Activated B cell treated with CpG ODN at 0.5 μM for 24 hours (primary cell): ENCODE results near the gene CTBS. TPM values are rescaled to one million over a fixed set of nuclear protein-coding genes. Genes with fewer than 3 reads are reported as not detected.

Source experiments
- ATAC-seq: fragments of 200-7000 bp; cut with Tn5 transposase; one replicate; pipeline ENCODE4 v1.10.0; 2021; ENCODE audit warnings: low read depth, mild to moderate bottlenecking, moderate library complexity
- CTCF ChIA-PET: fragments of 350-600 bp; sonication (Branson Sonifier 250); formaldehyde crosslinking; loops from one replicate; lab custom pipeline; 2021; ENCODE audit warnings: antibody characterized with exemption; lab: Charles Lee
- POLR2A ChIA-PET: fragments of 350-600 bp; sonication (Branson Sonifier 250); formaldehyde crosslinking; loops from one replicate; lab custom pipeline; 2021; ENCODE audit warnings: antibody characterized with exemption; lab: Charles Lee
- DNase-seq: peaks from one replicate; pipeline ENCODE4 v3.0.0; 2022
- H3K27ac Mint-ChIP-seq: one replicate; pipeline ENCODE4 v1.8.0; 2020; ENCODE audit warnings: mixed read lengths
- H3K27me3 Mint-ChIP-seq: one replicate; pipeline ENCODE4 v1.8.0; 2021; ENCODE audit warnings: mixed read lengths
- H3K36me3 Mint-ChIP-seq: one replicate; pipeline ENCODE4 v1.8.0; 2021; ENCODE audit warnings: low read depth, mixed read lengths
- H3K4me1 Mint-ChIP-seq: one replicate; pipeline ENCODE4 v1.8.0; 2021; ENCODE audit warnings: mixed read lengths
- H3K4me3 Mint-ChIP-seq: one replicate; pipeline ENCODE4 v1.8.0; 2020; ENCODE audit warnings: mild to moderate bottlenecking, mixed read lengths
- H3K9me3 Mint-ChIP-seq: one replicate; pipeline ENCODE4 v1.8.0; 2020; ENCODE audit warnings: mixed read lengths
- CTCF ChIP-seq: fragments of 200-600 bp; IDR thresholded peaks from one replicate; pipeline ENCODE4 v1.8.0; 2022; ENCODE audit warnings: antibody characterized with exemption, mild to moderate bottlenecking
- intact Hi-C: fragments of 100-400 bp; cut with micrococcal nuclease; formaldehyde crosslinking; loops from one replicate; pipeline ENCODE4 v1.15.1; 2024
- total RNA-seq: library from RNA; stranded (reverse); gene quantifications from 2 replicates; pipeline ENCODE4 v1.2.3, GENCODE V29; 2022

CTBS gene
- total RNA-seq, 1 donor from 2014 or later, result 13.2 TPM

- no peaks in the 10 kb centered on the region for H3K4me1 Mint-ChIP-seq
- POLR2A ChIA-PET, result no interaction called here
Measured at GRCh38 chr1:84611091-84611490, 36.9 kb upstream of the CTBS start.

DNA sequence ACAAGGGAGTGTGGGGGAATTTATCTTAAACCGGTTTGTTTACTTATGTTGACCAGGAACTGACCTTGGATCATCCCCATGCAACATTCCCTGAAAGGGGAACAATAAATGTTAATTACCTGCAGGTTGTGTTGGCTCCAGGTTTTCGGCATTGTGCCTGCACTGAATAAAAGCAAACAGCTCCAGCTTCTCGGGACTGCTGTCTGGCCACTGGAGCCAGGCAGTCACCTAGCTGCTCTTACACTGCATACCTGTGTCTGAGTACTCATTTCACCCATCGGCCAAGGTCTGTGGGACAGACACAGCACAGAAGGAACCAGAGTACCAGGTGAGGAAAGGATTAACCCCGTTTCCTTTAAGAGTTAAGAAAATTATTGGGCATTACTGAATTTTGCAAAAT is 32.7 kb upstream of the CTBS start:
- DNase-seq (no peak), ATAC-seq (no peak)
- peaks cover 2% of the 10 kb centered on the region for H3K27me3 Mint-ChIP-seq
- ChIA-PET CTCF (no interaction called here), POLR2A (interaction anchor here (1.2 kb wide), 1 partner anchor 14 kb away, joined by 4 read pairs; no protein-coding TSS in a partner anchor)
- H3K4me1 Mint-ChIP-seq, result no peaks in the 10 kb centered on the region
- no peak overlapping the region for H3K27ac Mint-ChIP-seq
- H3K36me3 Mint-ChIP-seq, result peaks cover 9% of the 10 kb centered on the region
- no peak for TF ChIP-seq CTCF
- intact Hi-C loops, result no loop called here
- no peak overlapping the region for H3K4me3 Mint-ChIP-seq
- H3K9me3 Mint-ChIP-seq, result peaks cover 23% of the 10 kb centered on the region

More at GRCh38 chr1:84611091-84611490, 36.9 kb upstream of the CTBS start:
- CTCF ChIA-PET, result interaction anchor here (0.8 kb wide), 1 partner anchor 9 kb away, joined by 3 read pairs; no protein-coding TSS in a partner anchor
- Mint-ChIP-seq H3K9me3 (peaks cover 5% of the 10 kb centered on the region), H3K36me3 (peaks cover 3% of the 10 kb centered on the region), H3K4me3 (no peak overlapping the region), H3K27me3 (peaks cover 2% of the 10 kb centered on the region), H3K27ac (no peak overlapping the region)
- DNase-seq (no peak), ATAC-seq (no peak)
- no peak for TF ChIP-seq CTCF
- intact Hi-C loops, result no loop called here

GRCh38 chr1:84605157-84605556 is 30.9 kb upstream of the CTBS start:
- Mint-ChIP-seq H3K9me3 (peaks cover 23% of the 10 kb centered on the region), H3K4me1 (no peaks in the 10 kb centered on the region), H3K27ac (no peak overlapping the region), H3K4me3 (no peak overlapping the region), H3K36me3 (peaks cover 9% of the 10 kb centered on the region), H3K27me3 (peaks cover 2% of the 10 kb centered on the region)
- intact Hi-C loops, result no loop called here
- CTCF ChIA-PET, result no interaction called here
- no peak for ATAC-seq
- TF ChIP-seq CTCF, result no peak
- POLR2A ChIA-PET, result interaction anchor here (1.3 kb wide), 1 partner anchor 31 kb away, joined by 3 read pairs; the partner anchor contains the start of gene CTBS
- DNase-seq, result no peak

GRCh38 chr1:84603941-84604830 is 29.9 kb upstream of the CTBS start:
- intact Hi-C loops, result no loop called here
- H3K27ac Mint-ChIP-seq, result no peak overlapping the region
- DNase-seq (no peak), ATAC-seq (no peak)
- POLR2A ChIA-PET, result interaction anchor here (1.3 kb wide), 1 partner anchor 30 kb away, joined by 3 read pairs; the partner anchor contains the start of gene CTBS
- CTCF ChIA-PET, result no interaction called here
- H3K36me3 Mint-ChIP-seq, result peaks cover 9% of the 10 kb centered on the region
- H3K4me3 Mint-ChIP-seq, result no peak overlapping the region
- H3K4me1 Mint-ChIP-seq, result peaks cover 8% of the 10 kb centered on the region
- H3K9me3 Mint-ChIP-seq, result peaks cover 23% of the 10 kb centered on the region
- TF ChIP-seq CTCF, result no peak
- H3K27me3 Mint-ChIP-seq, result peaks cover 2% of the 10 kb centered on the region

- Mint-ChIP-seq H3K27ac (no peak overlapping the region), H3K36me3 (peaks cover 9% of the 10 kb centered on the region), H3K27me3 (peaks cover 2% of the 10 kb centered on the region), H3K4me1 (peaks cover 17% of the 10 kb centered on the region), H3K9me3 (peaks cover 23% of the 10 kb centered on the region), H3K4me3 (no peak overlapping the region)
- TF ChIP-seq CTCF, result no peak
- ATAC-seq (no peak), DNase-seq (no peak)
- ChIA-PET CTCF (no interaction called here), POLR2A (interaction anchor here (0.6 kb wide), 1 partner anchor 11 kb away, joined by 3 read pairs; no protein-coding TSS in a partner anchor)
- intact Hi-C loops, result no loop called here
Measured at GRCh38 chr1:84603223-84603622, 29.0 kb upstream of the CTBS start.
